GM12873 (cell line): ENCODE results near the gene NFATC3.

Source experiments
- CTCF ChIP-seq: IDR thresholded peaks from 2 replicates; pipeline ENCODE4 v1.5.1; 2012; ENCODE audit warnings: low read depth, mild to moderate bottlenecking, moderate library complexity, low read length, control low read depth; ENCODE audit not compliant: insufficient read depth; ENCODE audit errors: missing control alignments

Gene NFATC3

DNA sequence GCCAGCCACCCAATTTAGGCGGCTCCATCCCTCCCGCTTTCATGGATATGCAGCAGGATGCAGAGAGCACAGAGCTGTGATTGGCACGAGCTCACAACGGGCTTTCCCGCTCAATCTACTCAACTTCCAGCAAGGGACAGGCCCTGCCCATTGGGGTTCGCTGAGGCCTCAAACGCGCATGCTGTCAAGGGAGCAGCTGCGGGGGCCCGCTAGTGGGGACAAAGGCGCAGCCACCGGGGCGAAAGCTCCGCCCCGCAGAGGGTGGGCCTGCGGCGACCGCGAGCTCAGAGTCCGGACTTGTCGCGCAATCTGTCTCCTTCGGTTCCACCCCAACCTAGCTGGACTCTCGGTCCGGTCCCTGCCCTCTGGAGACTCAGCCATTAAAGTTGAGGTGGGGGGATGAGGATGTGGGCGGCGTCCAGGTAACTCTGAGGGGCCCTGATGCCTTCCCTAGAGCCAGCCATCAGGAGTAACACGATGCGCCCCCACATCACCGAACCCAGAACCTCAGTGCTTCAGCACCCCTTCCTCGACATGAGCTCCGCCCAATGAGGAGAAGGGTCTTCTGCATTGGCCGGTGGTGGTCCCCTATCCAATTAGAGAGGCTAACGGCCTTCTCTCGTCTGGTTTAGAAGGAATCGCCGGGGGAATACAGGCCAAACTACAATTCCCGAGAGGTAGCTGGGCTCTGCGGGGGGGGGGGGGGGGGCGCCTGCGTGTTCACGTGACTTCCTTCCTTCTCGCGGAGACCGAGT lies 489 bp upstream of the NFATC3 start:
- no peak for TF ChIP-seq CTCF

GRCh38 chr16:68086336-68086841 lies 1.2 kb downstream of the NFATC3 start:
- TF ChIP-seq CTCF: no peak

DNA sequence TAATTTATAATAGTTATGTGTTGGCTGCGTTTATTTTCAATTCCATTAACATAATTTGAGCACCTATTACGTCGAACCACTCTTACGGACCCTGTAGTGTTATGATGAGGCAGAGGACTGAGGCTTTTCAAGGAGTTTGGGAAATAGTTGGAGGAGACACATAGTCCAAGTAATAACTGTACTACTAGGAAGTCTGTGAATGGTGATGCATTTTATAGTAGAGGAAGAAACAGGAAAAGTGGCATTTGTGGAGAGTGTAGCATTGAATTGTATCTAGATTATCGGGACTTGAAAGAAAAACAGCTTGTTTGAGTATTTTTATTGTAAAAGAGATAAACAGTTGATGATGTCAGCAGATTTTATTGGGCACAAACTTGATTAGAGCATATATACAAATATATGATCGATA lies 1.7 kb downstream of the NFATC3 start:
- no peak for TF ChIP-seq CTCF

DNA sequence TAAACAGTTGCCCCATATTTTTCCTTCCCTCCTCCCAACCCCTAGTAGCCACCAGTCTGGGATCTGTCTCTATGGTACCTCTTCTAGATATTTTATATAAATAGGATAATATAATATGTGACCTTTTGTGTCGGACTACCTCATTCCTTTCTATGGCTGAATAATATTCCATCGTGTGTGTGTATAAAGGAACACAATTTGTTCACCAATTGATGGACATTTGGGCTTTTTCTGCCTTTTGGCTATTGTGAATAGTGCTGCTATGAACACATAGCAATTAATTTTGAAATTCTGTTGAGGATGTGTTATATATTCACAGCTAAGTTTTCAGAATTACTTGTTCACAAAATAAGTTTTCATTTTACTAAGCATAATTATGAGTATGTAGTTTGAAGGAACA lies 2.5 kb downstream of the NFATC3 start:
- no peak for TF ChIP-seq CTCF

DNA sequence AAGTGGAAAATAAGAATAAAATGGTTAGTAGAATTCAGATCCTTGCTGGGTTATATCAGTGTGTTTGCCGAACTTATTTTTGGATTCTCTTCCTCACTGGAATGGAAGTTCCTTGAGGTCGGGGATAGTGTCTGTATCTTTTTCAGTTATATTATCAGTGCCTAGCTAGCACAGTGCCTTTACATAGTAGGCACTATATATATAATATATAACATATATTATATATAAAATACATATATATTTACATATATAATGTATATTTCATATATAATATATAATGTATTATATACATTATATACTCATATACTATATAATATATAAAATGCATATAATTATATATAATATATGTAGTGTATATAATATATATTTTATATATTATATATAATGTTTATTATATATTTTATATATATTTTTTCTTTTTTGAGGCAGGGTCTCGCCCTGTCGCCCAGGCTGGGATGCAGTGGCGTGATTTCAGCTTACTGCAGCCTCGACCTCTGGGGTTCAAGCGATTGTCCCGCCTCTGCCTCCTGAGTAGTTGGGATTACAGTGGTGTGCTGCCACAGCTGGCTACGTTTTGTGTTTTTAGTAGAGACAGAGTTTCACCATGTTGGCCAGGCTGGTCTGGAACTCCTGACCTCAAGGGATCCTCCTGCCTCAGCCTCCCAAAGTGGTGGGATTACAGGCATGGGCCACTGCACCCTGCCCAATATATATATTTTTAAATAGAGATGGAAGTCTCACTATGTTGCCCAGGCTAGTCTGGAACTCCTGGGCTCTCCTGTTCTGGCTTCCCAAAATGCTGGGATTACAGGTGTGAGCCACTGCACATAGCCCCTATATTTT lies 3.2 kb downstream of the NFATC3 start:
- no peak for TF ChIP-seq CTCF

- no peak for TF ChIP-seq CTCF
These were observed 3.9 kb downstream of the NFATC3 start for GRCh38 chr16:68089067-68089466.

DNA sequence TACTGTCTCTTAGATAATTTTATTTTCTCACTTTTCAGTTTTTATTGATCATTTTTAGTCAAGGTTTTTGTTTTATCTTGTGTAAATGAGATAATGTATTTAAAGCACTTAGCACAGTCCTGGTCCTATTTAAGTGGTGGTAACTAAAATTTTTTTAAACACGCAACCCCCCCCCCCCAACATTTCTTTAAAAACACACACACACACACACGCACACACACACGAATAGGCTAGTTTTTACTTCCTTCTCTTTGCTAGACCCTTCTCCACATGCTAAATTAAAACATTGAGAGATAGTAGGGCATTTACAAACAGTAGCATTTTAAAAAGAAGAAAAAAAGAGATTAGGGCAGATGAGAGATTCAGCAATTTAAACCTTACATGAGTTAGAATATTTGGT lies 5.0 kb downstream of the NFATC3 start:
- no peak for TF ChIP-seq CTCF
